B cell (primary cell): ENCODE data around the gene PLS1. TPM values are rescaled to one million over a fixed set of nuclear protein-coding genes. Genes with fewer than 3 reads are reported as not detected.

ENCODE experiments used
- ATAC-seq: fragments of 200-7000 bp; cut with Tn5 transposase; one replicate; pipeline ENCODE4 v1.10.0; 2021; ENCODE audit warnings: low read depth, mild to moderate bottlenecking, moderate number of reproducible peaks, moderate library complexity
- CTCF ChIA-PET: fragments of 350-600 bp; sonication (Branson Sonifier 250); formaldehyde crosslinking; loops from one replicate; lab custom pipeline; 2021; ENCODE audit warnings: antibody characterized with exemption, inconsistent platforms; lab: Charles Lee
- POLR2A ChIA-PET: fragments of 350-600 bp; sonication (Branson Sonifier 250); formaldehyde crosslinking; loops from one replicate; lab custom pipeline; 2021; ENCODE audit warnings: antibody characterized with exemption; lab: Charles Lee
- DNase-seq: peaks from one replicate; pipeline ENCODE4 v3.0.0; 2013
- H2AFZ ChIP-seq: 2 replicates; pipeline ENCODE4 v1.6.1; 2012; ENCODE audit warnings: mild to moderate bottlenecking, low read depth, low read length; ENCODE audit not compliant: insufficient read depth, poor library complexity, severe bottlenecking
- H3K27ac ChIP-seq, 2 donors: 1 replicate in 1 of 2; 2 replicates in 1 of 2; pipeline ENCODE4 v1.5.1; 2012 to 2013; ENCODE audit warnings: low read length in 2 of 2, mild to moderate bottlenecking in 2 of 2, moderate library complexity in 1 of 2
- H3K27me3 ChIP-seq, 4 experiments: fragments of 200-600 bp in 1 of 4; sonication (generic) in 1 of 4; replicated peaks in 1 of 4; 1 replicate in 2 of 4; 2 replicates in 2 of 4; pipeline versions ENCODE4 v1.6.1 to v1.7.0; 2013 to 2016; ENCODE audit warnings: low read length in 3 of 4, mild to moderate bottlenecking in 2 of 4, mixed read lengths in 1 of 4, moderate library complexity in 1 of 4; ENCODE audit not compliant: insufficient read depth in 4 of 4, control insufficient read depth in 3 of 4; ENCODE audit errors: control extremely low read depth in 1 of 4
- H3K36me3 ChIP-seq, 2 experiments: replicated peaks in 1 of 2; 1 replicate in 1 of 2; 2 replicates in 1 of 2; pipeline versions ENCODE4 v1.6.1 to v1.7.1; 2013; ENCODE audit warnings: low read length in 1 of 2; ENCODE audit not compliant: insufficient read depth in 2 of 2, control insufficient read depth in 1 of 2; ENCODE audit errors: control extremely low read depth in 1 of 2, extremely low read depth in 1 of 2
- H3K4me1 ChIP-seq, 2 donors: fragments of 200-600 bp in 1 of 2; sonication (generic) in 1 of 2; 1 replicate in 1 of 2; 2 replicates in 1 of 2; pipeline versions ENCODE4 v1.5.1 to v1.6.1; 2013 to 2017; ENCODE audit warnings: low read length in 2 of 2; ENCODE audit not compliant: control insufficient read depth in 2 of 2, insufficient read depth in 2 of 2
- H3K4me2 ChIP-seq: replicated peaks from 2 replicates; pipeline ENCODE3; 2012; ENCODE audit warnings: mild to moderate bottlenecking, low read depth, low read length; ENCODE audit not compliant: poor library complexity, severe bottlenecking
- H3K4me3 ChIP-seq, 5 experiments: fragments of 200-600 bp in 1 of 5; sonication (generic) in 1 of 5; 1 replicate in 3 of 5; 2 replicates in 2 of 5; pipeline versions ENCODE4 v1.5.1 to v1.7.0; 2011 to 2016; ENCODE audit warnings: low read length in 4 of 5, mild to moderate bottlenecking in 4 of 5, low read depth in 2 of 5, control low read depth in 1 of 5, moderate library complexity in 1 of 5; ENCODE audit not compliant: insufficient read depth in 1 of 5; ENCODE audit errors: control extremely low read depth in 1 of 5, extremely low read depth in 1 of 5
- H3K79me2 ChIP-seq: fragments of 200-600 bp; sonication (generic); one replicate; pipeline ENCODE4 v1.6.0; 2016; ENCODE audit warnings: low read length; ENCODE audit not compliant: control insufficient read depth, insufficient read depth
- H3K9ac ChIP-seq: fragments of 200-600 bp; sonication (generic); 2 replicates; pipeline ENCODE4 v1.6.1; 2017; ENCODE audit warnings: mild to moderate bottlenecking, low read length, moderate library complexity
- H3K9me3 ChIP-seq, 3 donors: one replicate each; pipeline versions ENCODE4 v1.6.1 to v1.7.1; 2013; ENCODE audit warnings: low read length in 2 of 3; ENCODE audit not compliant: control insufficient read depth in 2 of 3, insufficient read depth in 1 of 3; ENCODE audit errors: control extremely low read depth in 1 of 3
- H4K20me1 ChIP-seq: 2 replicates; pipeline ENCODE4 v1.6.0; 2012; ENCODE audit warnings: mild to moderate bottlenecking, low read length; ENCODE audit not compliant: insufficient read depth, control insufficient read depth, poor library complexity, severe bottlenecking
- H3K27ac Mint-ChIP-seq: one replicate; pipeline ENCODE4 v1.8.0; 2021; ENCODE audit warnings: mixed read lengths
- H3K27me3 Mint-ChIP-seq: one replicate; pipeline ENCODE4 v1.8.0; 2021; ENCODE audit warnings: mixed read lengths
- H3K4me1 Mint-ChIP-seq: one replicate; pipeline ENCODE4 v1.8.0; 2021; ENCODE audit warnings: mixed read lengths
- H3K4me3 Mint-ChIP-seq: one replicate; pipeline ENCODE4 v1.8.0; 2021; ENCODE audit warnings: mixed read lengths
- H3K9me3 Mint-ChIP-seq: one replicate; pipeline ENCODE4 v1.8.0; 2022; ENCODE audit warnings: mixed read lengths; ENCODE audit not compliant: insufficient read depth
- EZH2 ChIP-seq: IDR thresholded peaks from 2 replicates; pipeline ENCODE4 v1.6.1; 2012; ENCODE audit warnings: borderline replicate concordance, low read depth, mild to moderate bottlenecking, moderate library complexity, low read length; ENCODE audit not compliant: insufficient read depth, poor library complexity, severe bottlenecking
- WGBS: methylation state at CpG from one replicate; pipeline ENCODE4 v1.1.5; 2013; ENCODE audit warnings: missing lambda C conversion rate; ENCODE audit not compliant: insufficient coverage; 5-methylcytosine and 5-hydroxymethylcytosine counted together
- intact Hi-C: fragments of 100-400 bp; cut with micrococcal nuclease; formaldehyde crosslinking; loops from one replicate; pipeline ENCODE4 v1.10.0; 2022
- polyA plus RNA-seq: library from polyadenylated mRNA; depleted of rRNA; stranded (reverse); fragments of >200 nt; gene quantifications from 2 replicates; pipeline ENCODE4 v1.2.3, GENCODE V29; 2012
- total RNA-seq, 2 donors: library from RNA; stranded (reverse); fragments of 120-200 nt in 1 of 2; gene quantifications; 1 replicate in 1 of 2; 2 replicates in 1 of 2; pipeline versions ENCODE4 v1.2.3 to v1.2.4, GENCODE V29; 2013 to 2022
- TF ChIP-seq, protein P1 (sequence below): fragments of 200-600 bp; IDR thresholded peaks from one replicate; pipeline ENCODE4 v1.8.0; 2022; ENCODE audit warnings: antibody characterized with exemption, mild to moderate bottlenecking

PLS1 gene
- total and polyA plus RNA-seq, 2 donors (not counting 1 experiment from before 2014, with no cell fraction given) = 0.13 to 0.74 TPM

DNA sequence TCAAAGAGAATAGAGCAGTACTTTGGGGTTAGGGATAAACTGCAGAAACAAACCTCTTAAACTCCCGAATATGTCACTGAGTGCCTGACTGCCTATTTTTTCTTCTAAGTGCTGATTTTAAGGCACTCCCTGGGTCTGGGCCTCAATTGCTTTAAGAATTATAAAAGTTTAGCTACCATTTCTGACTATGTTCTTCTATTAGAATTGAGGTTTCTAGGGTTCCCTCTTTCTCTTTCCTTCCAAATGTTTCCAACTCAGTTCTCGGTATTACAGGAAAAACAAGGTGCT is 28.9 kb downstream of the PLS1 start:
- intact Hi-C loops = no loop called here
- Histone ChIP-seq H3K9me3 (no peaks in the 10 kb centered on the region), H3K79me2 (no peaks in the 10 kb centered on the region), H3K27ac (no peak overlapping the region), H2AFZ (no peak overlapping the region), H3K4me2 (no peak overlapping the region), H3K36me3 (no peaks in the 10 kb centered on the region), H3K27me3 (no peaks in the 10 kb centered on the region), H4K20me1 (no peaks in the 10 kb centered on the region), H3K4me3 (no peak overlapping the region), H3K9ac (no peak overlapping the region), H3K4me1 (no peaks in the 10 kb centered on the region)
- Mint-ChIP-seq H3K27ac (no peak overlapping the region), H3K9me3 (no peaks in the 10 kb centered on the region), H3K4me3 (no peak overlapping the region), H3K4me1 (no peaks in the 10 kb centered on the region), H3K27me3 (peaks cover 3% of the 10 kb centered on the region)
- ChIA-PET POLR2A (no interaction called here), CTCF (no interaction called here)
- no peak for TF ChIP-seq EZH2
- TF ChIP-seq, protein P1, sequence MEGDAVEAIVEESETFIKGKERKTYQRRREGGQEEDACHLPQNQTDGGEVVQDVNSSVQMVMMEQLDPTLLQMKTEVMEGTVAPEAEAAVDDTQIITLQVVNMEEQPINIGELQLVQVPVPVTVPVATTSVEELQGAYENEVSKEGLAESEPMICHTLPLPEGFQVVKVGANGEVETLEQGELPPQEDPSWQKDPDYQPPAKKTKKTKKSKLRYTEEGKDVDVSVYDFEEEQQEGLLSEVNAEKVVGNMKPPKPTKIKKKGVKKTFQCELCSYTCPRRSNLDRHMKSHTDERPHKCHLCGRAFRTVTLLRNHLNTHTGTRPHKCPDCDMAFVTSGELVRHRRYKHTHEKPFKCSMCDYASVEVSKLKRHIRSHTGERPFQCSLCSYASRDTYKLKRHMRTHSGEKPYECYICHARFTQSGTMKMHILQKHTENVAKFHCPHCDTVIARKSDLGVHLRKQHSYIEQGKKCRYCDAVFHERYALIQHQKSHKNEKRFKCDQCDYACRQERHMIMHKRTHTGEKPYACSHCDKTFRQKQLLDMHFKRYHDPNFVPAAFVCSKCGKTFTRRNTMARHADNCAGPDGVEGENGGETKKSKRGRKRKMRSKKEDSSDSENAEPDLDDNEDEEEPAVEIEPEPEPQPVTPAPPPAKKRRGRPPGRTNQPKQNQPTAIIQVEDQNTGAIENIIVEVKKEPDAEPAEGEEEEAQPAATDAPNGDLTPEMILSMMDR = no peak
- DNase-seq (no peak), ATAC-seq (no peak)
- no CpG with 5 or more reads among the region's 2 CpGs for WGBS

DNA sequence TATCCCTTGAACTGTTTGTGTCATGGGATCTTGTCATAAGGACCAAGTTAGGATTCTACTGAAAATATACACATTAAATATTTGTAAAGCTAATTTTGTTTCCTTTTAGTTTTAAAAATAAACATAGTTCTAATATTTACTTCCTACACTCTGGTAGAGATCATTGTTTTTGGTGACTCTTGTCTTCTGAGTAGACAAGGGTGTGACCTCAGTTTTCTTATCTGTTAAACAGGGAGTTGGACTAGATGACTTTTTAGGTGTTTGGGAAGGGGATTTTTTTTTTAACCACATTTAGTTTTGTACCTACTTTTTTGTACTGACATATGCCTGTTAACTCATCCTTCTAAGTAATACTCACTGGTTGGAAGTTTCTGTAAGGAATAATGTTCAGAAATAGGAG is 30.8 kb downstream of the PLS1 start:
- no peak overlapping the region for H3K4me2 ChIP-seq
- H2AFZ ChIP-seq = no peak overlapping the region
- Mint-ChIP-seq H3K9me3 (no peaks in the 10 kb centered on the region), H3K27me3 (peaks cover 3% of the 10 kb centered on the region), H3K4me1 (no peaks in the 10 kb centered on the region), H3K4me3 (no peak overlapping the region), H3K27ac (no peak overlapping the region)
- H3K9ac ChIP-seq = no peak overlapping the region
- H3K4me1 ChIP-seq = no peaks in the 10 kb centered on the region
- TF ChIP-seq EZH2 = no peak
- TF ChIP-seq, protein P1 = no peak
- H3K27me3 ChIP-seq = no peaks in the 10 kb centered on the region
- H3K9me3 ChIP-seq = no peaks in the 10 kb centered on the region
- CTCF ChIA-PET = no interaction called here
- no peak overlapping the region for H3K27ac ChIP-seq
- no peaks in the 10 kb centered on the region for H3K79me2 ChIP-seq
- no peaks in the 10 kb centered on the region for H3K36me3 ChIP-seq
- H4K20me1 ChIP-seq = no peaks in the 10 kb centered on the region
- DNase-seq = no peak
- POLR2A ChIA-PET = no interaction called here
- intact Hi-C loops = no loop called here
- ATAC-seq = no peak
- H3K4me3 ChIP-seq = no peak overlapping the region
